HEK293 (cell line): ENCODE data around the gene DPF3.

Experiments used
- CTCF ChIA-PET: fragments of 350-600 bp; formaldehyde crosslinking; extraction: SDS; loops from one replicate; lab custom pipeline; 2021; ENCODE audit warnings: antibody characterized with exemption; lab: Yijun Ruan, JAX
- POLR2A ChIA-PET: fragments of 300-600 bp; formaldehyde crosslinking; extraction: SDS; loops from one replicate; lab custom pipeline; 2020; ENCODE audit warnings: antibody characterized with exemption, inconsistent platforms; lab: Yijun Ruan, JAX
- H3K27ac ChIP-seq: fragments of 200-500 bp; sonication (Bioruptor generic); 2 replicates; pipeline ENCODE4 v1.5.1; 2014; ENCODE audit warnings: low read depth, low read length, control low read depth, inconsistent platforms; ENCODE audit errors: extremely low read depth
- H3K36me3 ChIP-seq, 2 experiments: fragments of 200-500 bp in 1 of 2; sonication (Bioruptor generic) in 1 of 2; 1 replicate in 1 of 2; 2 replicates in 1 of 2; pipeline ENCODE4 v1.5.1; 2014 to 2017; ENCODE audit warnings: inconsistent platforms in 2 of 2, low read length in 2 of 2; ENCODE audit not compliant: control insufficient read depth in 2 of 2, insufficient read depth in 1 of 2
- H3K4me1 ChIP-seq: fragments of 200-500 bp; sonication (Bioruptor generic); 2 replicates; pipeline ENCODE4 v1.5.1; 2014; ENCODE audit warnings: mild to moderate bottlenecking, low read length, inconsistent platforms; ENCODE audit not compliant: control insufficient read depth, insufficient read depth
- H3K4me3 ChIP-seq: 2 replicates; pipeline ENCODE4 v1.5.1; 2011; ENCODE audit warnings: low read depth, mild to moderate bottlenecking, control low read depth, low read length, moderate library complexity
- H3K9me3 ChIP-seq: fragments of 200-500 bp; sonication (Bioruptor generic); 2 replicates; pipeline ENCODE4 v1.5.1; 2014; ENCODE audit warnings: low read depth, low read length, inconsistent platforms; ENCODE audit not compliant: control insufficient read depth, insufficient read depth
- BCL11B ChIP-seq: fragments of 450-650 bp; formaldehyde crosslinking; IDR thresholded peaks from 2 replicates; pipeline ENCODE4 v1.5.1; 2016; ENCODE audit warnings: low read depth, missing biosample characterization, missing genetic modification characterization
- BCL6B ChIP-seq: fragments of 450-650 bp; formaldehyde crosslinking; IDR thresholded peaks from 2 replicates; pipeline ENCODE4 v1.5.1; 2017; ENCODE audit warnings: missing biosample characterization, missing genetic modification characterization
- FEZF1 ChIP-seq: fragments of 450-650 bp; formaldehyde crosslinking; IDR thresholded peaks from 2 replicates; pipeline ENCODE4 v1.5.1; 2016; ENCODE audit warnings: missing biosample characterization, missing genetic modification characterization
- HOXD13 ChIP-seq: sonication (generic); formaldehyde crosslinking; IDR thresholded peaks from 2 replicates; pipeline ENCODE4 v1.8.0; 2022; ENCODE audit warnings: missing genetic modification reagents, borderline replicate concordance
- OSR2 ChIP-seq: fragments of 450-650 bp; formaldehyde crosslinking; IDR thresholded peaks from 2 replicates; pipeline ENCODE4 v1.5.1; 2016; ENCODE audit warnings: missing biosample characterization, missing genetic modification characterization
- PATZ1 ChIP-seq: fragments of 450-650 bp; formaldehyde crosslinking; IDR thresholded peaks from 2 replicates; pipeline ENCODE4 v1.5.1; 2016; ENCODE audit warnings: missing biosample characterization, missing genetic modification characterization
- REPIN1 ChIP-seq: fragments of 450-650 bp; formaldehyde crosslinking; IDR thresholded peaks from 2 replicates; pipeline ENCODE4 v1.5.1; 2017; ENCODE audit warnings: missing biosample characterization, missing genetic modification characterization, low read depth
- SALL2 ChIP-seq: fragments of 450-650 bp; formaldehyde crosslinking; IDR thresholded peaks from 2 replicates; pipeline ENCODE4 v1.5.0; 2017; ENCODE audit warnings: missing biosample characterization, mild to moderate bottlenecking, missing genetic modification characterization, borderline replicate concordance
- YY2 ChIP-seq: fragments of 450-650 bp; formaldehyde crosslinking; IDR thresholded peaks from 2 replicates; pipeline ENCODE4 v1.5.1; 2016; ENCODE audit warnings: missing biosample characterization, missing genetic modification characterization
- ZBTB17 ChIP-seq: fragments of 450-650 bp; formaldehyde crosslinking; IDR thresholded peaks from 2 replicates; pipeline ENCODE4 v1.5.1; 2016; ENCODE audit warnings: missing biosample characterization, missing genetic modification characterization
- ZBTB20 ChIP-seq: fragments of 450-650 bp; formaldehyde crosslinking; IDR thresholded peaks from 2 replicates; pipeline ENCODE4 v1.5.1; 2016; ENCODE audit warnings: missing biosample characterization, missing genetic modification characterization
- ZIC2 ChIP-seq: fragments of 450-650 bp; formaldehyde crosslinking; IDR thresholded peaks from 2 replicates; pipeline ENCODE4 v1.5.1; 2016; ENCODE audit warnings: missing biosample characterization, missing genetic modification characterization
- ZNF138 ChIP-seq: fragments of 450-650 bp; formaldehyde crosslinking; IDR thresholded peaks from 2 replicates; pipeline ENCODE4 v1.5.1; 2016; ENCODE audit warnings: missing biosample characterization, missing genetic modification characterization, borderline replicate concordance
- ZNF16 ChIP-seq: fragments of 450-650 bp; formaldehyde crosslinking; IDR thresholded peaks from 2 replicates; pipeline ENCODE4 v1.5.1; 2016; ENCODE audit warnings: low read depth, missing biosample characterization, missing genetic modification characterization
- ZNF184 ChIP-seq: fragments of 450-650 bp; IDR thresholded peaks from 2 replicates; pipeline ENCODE4 v1.5.1; 2018; ENCODE audit warnings: missing biosample characterization, mild to moderate bottlenecking, missing genetic modification characterization
- ZNF266 ChIP-seq: fragments of 450-650 bp; formaldehyde crosslinking; IDR thresholded peaks from 2 replicates; pipeline ENCODE4 v1.5.1; 2016; ENCODE audit warnings: missing biosample characterization, missing genetic modification characterization, low read depth
- ZNF324 ChIP-seq: fragments of 450-650 bp; formaldehyde crosslinking; IDR thresholded peaks from 2 replicates; pipeline ENCODE4 v1.5.1; 2016; ENCODE audit warnings: missing biosample characterization, missing genetic modification characterization
- ZNF354C ChIP-seq: fragments of 450-650 bp; formaldehyde crosslinking; IDR thresholded peaks from 2 replicates; pipeline ENCODE4 v1.5.1; 2016; ENCODE audit warnings: missing biosample characterization, missing genetic modification characterization, low read depth, borderline replicate concordance
- ZNF558 ChIP-seq: fragments of 450-650 bp; formaldehyde crosslinking; IDR thresholded peaks from 2 replicates; pipeline ENCODE4 v1.5.1; 2016; ENCODE audit warnings: missing biosample characterization, missing genetic modification characterization
- ZNF776 ChIP-seq: fragments of 450-650 bp; formaldehyde crosslinking; IDR thresholded peaks from 2 replicates; pipeline ENCODE4 v1.5.0; 2017; ENCODE audit warnings: missing biosample characterization, missing genetic modification characterization, borderline replicate concordance
- ZNF785 ChIP-seq: fragments of 450-650 bp; formaldehyde crosslinking; IDR thresholded peaks from 2 replicates; pipeline ENCODE4 v1.5.1; 2016; ENCODE audit warnings: missing biosample characterization, missing genetic modification characterization
- ZNF791 ChIP-seq: fragments of 450-650 bp; formaldehyde crosslinking; IDR thresholded peaks from 2 replicates; pipeline ENCODE4 v1.5.1; 2016; ENCODE audit warnings: missing biosample characterization, missing genetic modification characterization
- ZSCAN4 ChIP-seq: fragments of 450-650 bp; formaldehyde crosslinking; IDR thresholded peaks from 2 replicates; pipeline ENCODE4 v1.5.1; 2017; ENCODE audit warnings: missing biosample characterization, missing genetic modification characterization
- TF ChIP-seq, protein P1 (sequence below): fragments of 450-650 bp; formaldehyde crosslinking; IDR thresholded peaks from 2 replicates; pipeline ENCODE4 v1.5.1; 2017; ENCODE audit warnings: missing biosample characterization, missing genetic modification characterization

The DPF3 gene

DNA sequence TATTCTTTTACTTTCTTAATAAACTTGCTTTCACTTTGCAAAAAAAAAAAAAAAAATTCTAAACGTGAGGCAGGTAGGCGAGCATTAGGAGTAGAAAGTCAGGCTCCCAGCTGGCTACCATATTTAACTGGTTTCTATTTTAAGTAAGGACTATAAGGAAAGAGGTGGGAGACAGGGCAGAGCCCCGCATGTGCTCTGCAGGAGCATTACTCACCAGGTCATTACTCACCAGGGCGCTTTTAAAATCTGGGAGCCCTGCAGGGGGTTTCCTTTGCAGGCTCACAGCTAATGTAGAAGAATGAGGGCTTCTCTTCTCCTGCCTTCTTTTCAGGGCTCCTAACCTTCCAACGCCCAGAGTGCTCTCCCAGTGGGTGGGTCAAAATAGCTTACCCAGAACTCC is 14.0 kb upstream of the DPF3 start (continued):
- TF ChIP-seq OSR2 (tag by site-specific recombination) = peak; percentile 36; the same call in 1 of the 2 replicates
- TF ChIP-seq ZBTB20 (tag by site-specific recombination) = no peak
- no peak for TF ChIP-seq REPIN1 (tag by site-specific recombination)
- TF ChIP-seq ZSCAN4 (tag by site-specific recombination) = no peak
- no peak for TF ChIP-seq ZNF785 (tag by site-specific recombination)
- TF ChIP-seq ZNF558 (tag by site-specific recombination) = no peak

- POLR2A ChIA-PET = no interaction called here
- no peak for TF ChIP-seq BCL11B (tag by site-specific recombination)
- peak; percentile 14; the same call in 1 of the 2 replicates for TF ChIP-seq FEZF1 (tag by site-specific recombination)
- peak; percentile 35 for TF ChIP-seq ZBTB17 (tag by site-specific recombination)
- TF ChIP-seq, all 188 proteins: peak for 2
- CTCF ChIA-PET = interaction anchor here (1.7 to 7.5 kb wide), 2 partner anchors 10 to 392 kb away, joined by 6 to 158 read pairs; no protein-coding TSS in a partner anchor
- Histone ChIP-seq H3K36me3 (no peaks in the 10 kb centered on the region), H3K4me1 (peaks cover 4% of the 10 kb centered on the region; the same call in 1 of the 2 replicates), H3K27ac (no peak overlapping the region), H3K9me3 (no peaks in the 10 kb centered on the region), H3K4me3 (no peak overlapping the region)
Observed at GRCh38 chr14:72906879-72907278, 13.0 kb upstream of the DPF3 start.

DNA sequence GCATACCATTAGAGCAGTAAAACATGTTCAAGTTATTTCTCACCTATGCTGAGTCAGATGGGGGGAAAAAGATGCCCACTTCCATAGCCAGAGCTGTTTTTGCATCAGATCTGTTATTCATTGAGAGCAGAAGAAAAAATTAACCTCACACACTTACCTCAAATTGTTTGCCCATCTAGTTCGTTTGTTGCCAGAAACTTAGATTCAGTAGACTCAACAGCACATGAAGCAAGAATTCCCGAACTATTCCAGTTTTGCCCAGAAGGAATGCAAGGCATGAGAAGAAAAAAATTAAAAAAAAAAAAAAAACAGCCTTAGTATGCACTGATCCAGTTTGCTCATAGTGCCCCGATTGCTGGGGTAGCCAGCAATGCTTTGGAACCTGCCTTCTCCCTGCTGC is 12.4 kb upstream of the DPF3 start:
- H3K4me3 ChIP-seq = no peak overlapping the region
- TF ChIP-seq, protein P1, sequence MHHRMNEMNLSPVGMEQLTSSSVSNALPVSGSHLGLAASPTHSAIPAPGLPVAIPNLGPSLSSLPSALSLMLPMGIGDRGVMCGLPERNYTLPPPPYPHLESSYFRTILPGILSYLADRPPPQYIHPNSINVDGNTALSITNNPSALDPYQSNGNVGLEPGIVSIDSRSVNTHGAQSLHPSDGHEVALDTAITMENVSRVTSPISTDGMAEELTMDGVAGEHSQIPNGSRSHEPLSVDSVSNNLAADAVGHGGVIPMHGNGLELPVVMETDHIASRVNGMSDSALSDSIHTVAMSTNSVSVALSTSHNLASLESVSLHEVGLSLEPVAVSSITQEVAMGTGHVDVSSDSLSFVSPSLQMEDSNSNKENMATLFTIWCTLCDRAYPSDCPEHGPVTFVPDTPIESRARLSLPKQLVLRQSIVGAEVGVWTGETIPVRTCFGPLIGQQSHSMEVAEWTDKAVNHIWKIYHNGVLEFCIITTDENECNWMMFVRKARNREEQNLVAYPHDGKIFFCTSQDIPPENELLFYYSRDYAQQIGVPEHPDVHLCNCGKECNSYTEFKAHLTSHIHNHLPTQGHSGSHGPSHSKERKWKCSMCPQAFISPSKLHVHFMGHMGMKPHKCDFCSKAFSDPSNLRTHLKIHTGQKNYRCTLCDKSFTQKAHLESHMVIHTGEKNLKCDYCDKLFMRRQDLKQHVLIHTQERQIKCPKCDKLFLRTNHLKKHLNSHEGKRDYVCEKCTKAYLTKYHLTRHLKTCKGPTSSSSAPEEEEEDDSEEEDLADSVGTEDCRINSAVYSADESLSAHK (tag by site-specific recombination) = no peak
- TF ChIP-seq ZNF266 (no peak), ZNF354C (tag by site-specific recombination) (no peak), SALL2 (tag by site-specific recombination) (no peak), ZNF324 (tag by site-specific recombination) (no peak), HOXD13 (CRISPR knock-in tag) (no peak), ZNF138 (no peak), ZBTB17 (tag by site-specific recombination) (no peak), ZNF16 (tag by site-specific recombination) (no peak), YY2 (tag by site-specific recombination) (no peak), ZNF791 (tag by site-specific recombination) (no peak), BCL6B (tag by site-specific recombination) (no peak), ZNF184 (tag by site-specific recombination) (no peak), PATZ1 (tag by site-specific recombination) (no peak), ZIC2 (tag by site-specific recombination) (no peak), ZNF776 (tag by site-specific recombination) (no peak)
- no peaks in the 10 kb centered on the region for H3K9me3 ChIP-seq
- H3K27ac ChIP-seq = no peak overlapping the region
- CTCF ChIA-PET = interaction anchor here (0.7 to 7.5 kb wide), 6 partner anchors 12 to 597 kb away, joined by 3 to 158 read pairs (median 6); partner anchors contain the start of gene DPF3
- POLR2A ChIA-PET = no interaction called here
- H3K4me1 ChIP-seq = peaks cover 4% of the 10 kb centered on the region; the same call in 1 of the 2 replicates
- no peaks in the 10 kb centered on the region for H3K36me3 ChIP-seq
